BJ (cell line): ENCODE results near the gene IGHMBP2. TPM values are rescaled to one million over a fixed set of nuclear protein-coding genes. Genes with fewer than 3 reads are reported as not detected.
"Not testable (repeated sequence)": the region's sequence is repeated elsewhere in the genome, so short reads cannot be mapped to it uniquely, and the experiment has no call there.

Experiments
- CTCF ChIA-PET: fragments of 350-600 bp; formaldehyde crosslinking; extraction: SDS; loops from one replicate; lab custom pipeline; 2021; ENCODE audit warnings: antibody characterized with exemption, inconsistent platforms; lab: Yijun Ruan, JAX
- POLR2A ChIA-PET: fragments of 300-600 bp; sonication (Branson Sonifier 250); formaldehyde crosslinking; extraction: SDS; loops from one replicate; lab custom pipeline; 2021; ENCODE audit warnings: antibody characterized with exemption; lab: Charles Lee
- DNase-seq: peaks from one replicate; pipeline ENCODE4 v3.0.0-alpha.2; 2011; ENCODE audit warnings: low read depth
- H3K27me3 ChIP-seq: 2 replicates; pipeline ENCODE4 v1.6.0; 2011; ENCODE audit warnings: low read length; ENCODE audit not compliant: control insufficient read depth, insufficient read depth
- H3K36me3 ChIP-seq: 2 replicates; pipeline ENCODE4 v1.5.1; 2011; ENCODE audit warnings: low read length; ENCODE audit not compliant: control insufficient read depth, insufficient read depth
- H3K4me3 ChIP-seq: 2 replicates; pipeline ENCODE4 v1.5.1; 2011; ENCODE audit warnings: low read depth, mild to moderate bottlenecking, control low read depth, low read length
- polyA minus RNA-seq: library from RNA; depleted of rRNA, polyadenylated mRNA; stranded (reverse); fragments of >200 nt; gene quantifications from 2 replicates; pipeline ENCODE4 v1.2.3, GENCODE V29; 2011; rRNA and poly(A)+ RNA removed
- polyA plus RNA-seq: library from polyadenylated mRNA; depleted of rRNA; stranded (reverse); fragments of >200 nt; gene quantifications from 2 replicates; pipeline ENCODE4 v1.2.3, GENCODE V29; 2011; rRNA removed
- TF ChIP-seq, protein P1 (sequence below): IDR thresholded peaks from 2 replicates; pipeline ENCODE4 v1.5.1; 2011; ENCODE audit warnings: low read depth, mild to moderate bottlenecking, control low read depth, inconsistent platforms, low read length, moderate library complexity; ENCODE audit not compliant: insufficient read depth

The IGHMBP2 gene
- polyA plus RNA-seq (8.9 and 13.1 TPM in 2 replicates), polyA minus RNA-seq (10.7 and 13.1 TPM in 2 replicates)

GRCh38 chr11:68903288-68904247, at the start of gene IGHMBP2, which contains the start of gene MRPL21:
Gene IGHMBP2, plus strand, starts transcription at chr11:68903891. Its CDS starts 62 bp downstream, at chr11:68903953.
Gene MRPL21, minus strand, starts transcription at chr11:68903832. Its CDS starts 22 bp downstream, at chr11:68903810.
- CTCF ChIA-PET: interaction anchor here (1.2 to 2.2 kb wide), 3 partner anchors 14 to 141 kb away, joined by 4 to 6 read pairs (median 6); no protein-coding TSS in a partner anchor
- peaks cover 11% of the 10 kb centered on the region for H3K36me3 ChIP-seq
- H3K4me3 ChIP-seq: peak within 1 kb of the TSS; percentile 93
- POLR2A ChIA-PET: no interaction called here
- TF ChIP-seq, protein P1, sequence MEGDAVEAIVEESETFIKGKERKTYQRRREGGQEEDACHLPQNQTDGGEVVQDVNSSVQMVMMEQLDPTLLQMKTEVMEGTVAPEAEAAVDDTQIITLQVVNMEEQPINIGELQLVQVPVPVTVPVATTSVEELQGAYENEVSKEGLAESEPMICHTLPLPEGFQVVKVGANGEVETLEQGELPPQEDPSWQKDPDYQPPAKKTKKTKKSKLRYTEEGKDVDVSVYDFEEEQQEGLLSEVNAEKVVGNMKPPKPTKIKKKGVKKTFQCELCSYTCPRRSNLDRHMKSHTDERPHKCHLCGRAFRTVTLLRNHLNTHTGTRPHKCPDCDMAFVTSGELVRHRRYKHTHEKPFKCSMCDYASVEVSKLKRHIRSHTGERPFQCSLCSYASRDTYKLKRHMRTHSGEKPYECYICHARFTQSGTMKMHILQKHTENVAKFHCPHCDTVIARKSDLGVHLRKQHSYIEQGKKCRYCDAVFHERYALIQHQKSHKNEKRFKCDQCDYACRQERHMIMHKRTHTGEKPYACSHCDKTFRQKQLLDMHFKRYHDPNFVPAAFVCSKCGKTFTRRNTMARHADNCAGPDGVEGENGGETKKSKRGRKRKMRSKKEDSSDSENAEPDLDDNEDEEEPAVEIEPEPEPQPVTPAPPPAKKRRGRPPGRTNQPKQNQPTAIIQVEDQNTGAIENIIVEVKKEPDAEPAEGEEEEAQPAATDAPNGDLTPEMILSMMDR: no peak
- no peaks in the 10 kb centered on the region for H3K27me3 ChIP-seq
- DNase-seq: no peak

GRCh38 chr11:68854273-68854958, 49.3 kb upstream of the IGHMBP2 start:
- POLR2A ChIA-PET: no interaction called here
- Histone ChIP-seq H3K4me3 (peak overlapping the region; percentile 19), H3K27me3 (peaks cover 9% of the 10 kb centered on the region), H3K36me3 (no peaks in the 10 kb centered on the region)
- TF ChIP-seq, protein P1: no peak
- CTCF ChIA-PET: interaction anchor here (0.7 to 2.2 kb wide), 3 partner anchors 10 to 221 kb away, joined by 3 to 6 read pairs (median 3); no protein-coding TSS in a partner anchor
- no peak for DNase-seq

- POLR2A ChIA-PET: no interaction called here
- no peak for DNase-seq
- TF ChIP-seq, protein P1: no peak
- H3K36me3 ChIP-seq: no peaks in the 10 kb centered on the region
- H3K4me3 ChIP-seq: peak overlapping the region; percentile 51
- peaks cover 9% of the 10 kb centered on the region for H3K27me3 ChIP-seq
- CTCF ChIA-PET: interaction anchor here (0.7 to 2.2 kb wide), 4 partner anchors 11 to 222 kb away, joined by 3 to 6 read pairs (median 3); no protein-coding TSS in a partner anchor
Observed at GRCh38 chr11:68855205-68855981, 48.3 kb upstream of the IGHMBP2 start.

GRCh38 chr11:68856425-68857030, 47.2 kb upstream of the IGHMBP2 start:
- POLR2A ChIA-PET, H3K36me3 ChIP-seq, DNase-seq, H3K27me3 ChIP-seq, H3K4me3 ChIP-seq: not testable (repeated sequence)
- CTCF ChIA-PET: interaction anchor here (1.4 to 2.2 kb wide), 2 partner anchors 16 to 33 kb away, joined by 3 to 6 read pairs; no protein-coding TSS in a partner anchor
